BLaER1 treated with 17β-estradiol and CSF1 and Interleukin-3, amounts not matched to agents 10 nM and 100 nM (cell line): ENCODE data around the gene ATXN10.

Experiments
- H3K27ac ChIP-seq, 11 experiments: shearing (Covaris generic); formaldehyde crosslinking; 2 replicates each; pipeline ENCODE4 v1.8.1; 2022
- H3K27me3 ChIP-seq, 11 experiments: shearing (Covaris generic); formaldehyde crosslinking; 2 replicates each; pipeline ENCODE4 v1.8.1; 2022
- H3K36me3 ChIP-seq, 11 experiments: shearing (Covaris generic); formaldehyde crosslinking; 2 replicates each; pipeline ENCODE4 v1.8.1; 2022
- H3K4me1 ChIP-seq, 10 experiments: shearing (Covaris generic); formaldehyde crosslinking; 2 replicates each; pipeline ENCODE4 v1.8.1; 2022
- H3K4me2 ChIP-seq, 11 experiments: shearing (Covaris generic); formaldehyde crosslinking; 2 replicates each; pipeline ENCODE4 v1.8.1; 2022
- H3K4me3 ChIP-seq, 10 experiments: shearing (Covaris generic); formaldehyde crosslinking; 2 replicates each; pipeline ENCODE4 v1.8.1; 2022
- H3K9ac ChIP-seq, 11 experiments: shearing (Covaris generic); formaldehyde crosslinking; 2 replicates each; pipeline ENCODE4 v1.8.1; 2022
- H3K9me3 ChIP-seq, 11 experiments: shearing (Covaris generic); formaldehyde crosslinking; replicated peaks in 1 of 11; 2 replicates each; pipeline ENCODE4 v1.8.1; 2022
- H4K20me1 ChIP-seq, 11 experiments: shearing (Covaris generic); formaldehyde crosslinking; 2 replicates each; pipeline ENCODE4 v1.8.1; 2022
- Cebpa-rat ChIP-seq, 11 experiments: shearing (Covaris generic); IDR thresholded peaks; 2 replicates each; pipeline ENCODE4 v1.8.1; 2022

Gene ATXN10

GRCh38 chr22:45771711-45772110 is 100.1 kb downstream of the ATXN10 start:
- H3K4me1 ChIP-seq: peaks cover 17 to 33% (median 21%) of the 10 kb centered on the region in 10 experiments
- no peak overlapping the region for H3K9ac ChIP-seq
- H3K4me3 ChIP-seq: no peak overlapping the region
- H3K4me2 ChIP-seq: no peak overlapping the region
- H3K27me3 ChIP-seq: no peaks in the 10 kb centered on the region
- H3K27ac ChIP-seq: no peak overlapping the region
- no peak for TF ChIP-seq Cebpa-rat (IDR thresholded peaks at IDR 0.05)
- peaks cover 9 to 87% (median 29%) of the 10 kb centered on the region in 11 experiments; a peak in 16 of 22 replicates for H4K20me1 ChIP-seq
- H3K36me3 ChIP-seq: peaks cover 27 to 85% (median 52%) of the 10 kb centered on the region in 11 experiments
- peaks cover 7 to 15% (median 11%) of the 10 kb centered on the region in 11 experiments; a peak in 18 of 22 replicates for H3K9me3 ChIP-seq

- H3K9me3 ChIP-seq: peaks cover 7 to 15% (median 11%) of the 10 kb centered on the region in 11 experiments; a peak in 18 of 22 replicates
- H3K27me3 ChIP-seq: no peaks in the 10 kb centered on the region
- no peak overlapping the region for H3K27ac ChIP-seq
- TF ChIP-seq Cebpa-rat (IDR thresholded peaks at IDR 0.05): no peak
- no peak overlapping the region for H3K4me3 ChIP-seq
- H3K4me2 ChIP-seq: 0 out of 22 replicates have a peak overlapping the region, but pooled peaks of 1 of the 11 experiments have one; percentile 1
- H3K4me1 ChIP-seq: peaks cover 17 to 33% (median 21%) of the 10 kb centered on the region in 10 experiments
- H3K9ac ChIP-seq: no peak overlapping the region
- H3K36me3 ChIP-seq: peaks cover 33 to 89% (median 58%) of the 10 kb centered on the region in 11 experiments
- H4K20me1 ChIP-seq: peaks cover 11 to 97% (median 37%) of the 10 kb centered on the region in 11 experiments; a peak in 16 of 22 replicates
These were observed 101.1 kb downstream of the ATXN10 start for GRCh38 chr22:45772743-45773142.

- Histone ChIP-seq H3K36me3 (peaks cover 34 to 89% (median 61%) of the 10 kb centered on the region in 11 experiments), H3K4me3 (no peak overlapping the region), H3K9ac (no peak overlapping the region), H3K27ac (no peak overlapping the region), H4K20me1 (peaks cover 11 to 91% (median 38%) of the 10 kb centered on the region in 11 experiments; a peak in 16 of 22 replicates), H3K27me3 (no peaks in the 10 kb centered on the region), H3K4me2 (peak overlapping the region; percentile 35 to 78 (median 60); a peak in 16 of 22 replicates), H3K4me1 (peaks cover 17 to 33% (median 21%) of the 10 kb centered on the region in 10 experiments), H3K9me3 (peaks cover 7 to 15% (median 11%) of the 10 kb centered on the region in 11 experiments; a peak in 18 of 22 replicates)
- no peak for TF ChIP-seq Cebpa-rat (IDR thresholded peaks at IDR 0.05)
These were observed 102.5 kb downstream of the ATXN10 start for GRCh38 chr22:45774001-45774670.

DNA sequence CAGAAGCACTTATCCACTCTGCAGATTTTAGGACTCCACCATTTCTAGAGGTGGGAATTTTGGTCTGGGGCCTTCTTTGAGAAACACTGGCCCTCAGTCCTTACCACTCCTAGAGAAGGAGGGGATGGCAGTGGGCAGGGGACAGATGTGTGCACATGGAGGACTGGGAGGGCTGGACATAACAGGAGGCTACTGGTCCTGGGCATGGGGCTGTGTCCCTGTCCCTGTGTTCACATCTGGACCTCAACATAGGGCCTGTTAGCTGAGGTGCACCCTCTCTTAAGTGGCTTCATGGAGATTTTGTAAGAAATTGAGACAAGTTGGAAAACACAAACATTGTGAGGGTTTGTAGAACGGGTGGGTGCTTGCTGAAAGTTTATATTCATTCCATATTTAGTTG is 103.4 kb downstream of the ATXN10 start:
- peak overlapping the region; percentile 35 to 78 (median 60) for H3K4me2 ChIP-seq

DNA sequence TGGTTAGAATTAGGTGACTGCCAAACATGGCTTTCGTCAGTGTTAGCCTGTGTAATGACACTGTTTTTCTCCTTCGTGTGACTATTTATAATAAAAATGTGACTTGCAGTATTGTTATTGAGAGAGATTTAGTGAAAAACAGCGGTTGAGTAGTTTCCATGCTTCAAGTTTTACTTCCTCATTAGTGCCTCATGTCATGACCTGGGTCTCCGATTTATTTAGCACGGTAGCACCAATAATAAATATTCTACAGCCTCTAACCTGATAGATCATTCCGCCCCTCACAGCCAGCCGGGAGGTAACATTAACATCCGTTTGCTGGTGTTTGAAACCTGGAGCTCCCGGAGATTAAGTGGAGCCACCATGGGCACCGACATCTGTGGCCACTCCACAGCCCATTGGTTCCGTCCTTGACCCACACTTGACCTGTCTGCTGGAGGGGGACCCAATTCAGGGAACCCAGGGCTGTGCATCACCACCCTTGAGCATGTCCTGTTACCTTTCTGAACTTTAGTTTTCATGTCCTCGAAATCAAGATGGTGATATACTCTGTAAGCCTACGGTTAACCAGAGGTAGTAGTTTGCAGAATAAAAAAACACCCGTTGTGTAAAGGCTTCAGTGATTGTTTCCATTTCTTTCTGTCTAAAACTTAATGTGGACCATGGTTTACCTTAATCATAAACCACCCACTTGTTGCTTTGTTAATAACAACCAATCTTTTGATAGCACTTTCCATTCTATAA is 104.1 kb downstream of the ATXN10 start:
- Histone ChIP-seq H3K27me3 (no peaks in the 10 kb centered on the region), H3K4me1 (peaks cover 17 to 33% (median 21%) of the 10 kb centered on the region in 10 experiments), H3K9ac (no peak overlapping the region), H3K4me2 (peak overlapping the region in 10 of 11 experiments; percentile 35 to 78 (median 60); a peak in 17 of 22 replicates), H3K36me3 (peaks cover 33 to 89% (median 60%) of the 10 kb centered on the region in 11 experiments), H3K9me3 (peaks cover 2 to 7% (median 3%) of the 10 kb centered on the region in 11 experiments; a peak in 16 of 22 replicates), H3K4me3 (no peak overlapping the region), H3K27ac (peak overlapping the region in 4 of 11 experiments; percentile 13 to 64 (median 60); a peak in 6 of 22 replicates), H4K20me1 (peaks cover 10 to 89% (median 41%) of the 10 kb centered on the region in 11 experiments; a peak in 16 of 22 replicates)
- TF ChIP-seq Cebpa-rat (IDR thresholded peaks at IDR 0.05): no peak

More for the DNA sequence above, 103.4 kb downstream of the ATXN10 start:
- peak overlapping the region in 2 of 11 experiments; percentile 27 to 32; a peak in 2 of 22 replicates for H3K9ac ChIP-seq
- peaks cover 7 to 12% (median 9%) of the 10 kb centered on the region in 11 experiments; a peak in 18 of 22 replicates for H3K9me3 ChIP-seq
- peaks cover 11 to 89% (median 38%) of the 10 kb centered on the region in 11 experiments; a peak in 16 of 22 replicates for H4K20me1 ChIP-seq
- H3K4me3 ChIP-seq: no peak overlapping the region
- H3K27ac ChIP-seq: peak overlapping the region in 6 of 11 experiments; percentile 11 to 64 (median 44); a peak in 9 of 22 replicates
- no peak for TF ChIP-seq Cebpa-rat (IDR thresholded peaks at IDR 0.05)
- no peaks in the 10 kb centered on the region for H3K27me3 ChIP-seq
- H3K4me1 ChIP-seq: peaks cover 17 to 33% (median 21%) of the 10 kb centered on the region in 10 experiments
- peaks cover 34 to 89% (median 60%) of the 10 kb centered on the region in 11 experiments for H3K36me3 ChIP-seq

- Histone ChIP-seq H3K9ac (no peak overlapping the region), H3K36me3 (peaks cover 31 to 89% (median 60%) of the 10 kb centered on the region in 11 experiments), H3K27me3 (no peaks in the 10 kb centered on the region), H3K9me3 (peaks cover 0 to 3% (median 0%) of the 10 kb centered on the region in 11 experiments; a peak in 1 of 22 replicates), H3K27ac (no peak overlapping the region), H3K4me3 (no peak overlapping the region), H3K4me1 (peaks cover 17 to 33% (median 21%) of the 10 kb centered on the region in 10 experiments), H4K20me1 (peaks cover 10 to 91% (median 41%) of the 10 kb centered on the region in 11 experiments; a peak in 15 of 22 replicates), H3K4me2 (no peak overlapping the region; a peak in 1 of 22 replicates)
- no peak for TF ChIP-seq Cebpa-rat (IDR thresholded peaks at IDR 0.05)
These were observed 104.6 kb downstream of the ATXN10 start for GRCh38 chr22:45776313-45776585.

DNA sequence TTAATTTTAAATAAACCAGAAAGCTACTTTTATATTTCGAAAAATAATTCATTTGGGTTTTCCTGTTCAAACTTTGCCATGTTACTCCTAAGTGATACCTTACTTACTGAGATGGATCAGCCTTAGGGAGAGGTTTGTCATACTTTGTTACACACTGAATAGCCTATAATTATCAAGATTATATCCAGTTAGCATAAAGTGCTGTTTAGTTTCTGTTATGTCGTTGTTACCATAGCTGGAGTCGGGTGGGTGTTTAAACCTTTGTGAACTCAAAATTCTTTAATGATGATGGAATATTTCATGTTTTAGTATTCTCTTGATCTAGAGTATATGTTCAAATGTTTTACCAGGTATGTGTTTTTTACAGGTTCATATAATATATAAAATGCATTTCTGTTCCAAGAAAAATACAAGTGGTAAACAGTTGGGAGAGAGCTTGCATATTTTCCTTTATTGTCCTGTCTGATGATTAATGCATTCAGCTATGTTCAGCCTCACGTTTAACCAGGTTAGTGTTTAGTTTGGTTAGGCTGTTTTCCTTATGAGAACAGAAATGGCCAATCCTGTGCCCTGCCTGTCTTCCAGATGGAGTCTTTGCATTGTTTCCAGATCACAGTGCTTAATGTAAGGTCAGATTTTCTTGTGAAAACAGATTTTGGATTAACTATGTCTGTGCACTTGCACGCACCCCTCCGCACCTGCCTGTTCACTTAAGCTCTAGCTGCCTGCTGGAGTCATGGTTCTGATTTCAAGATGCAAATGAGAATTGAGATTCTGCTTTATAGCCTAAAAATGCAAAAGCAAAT is 105.6 kb downstream of the ATXN10 start:
- Histone ChIP-seq H3K27ac (no peak overlapping the region), H3K9me3 (0 out of 22 replicates have a peak, but pooled peaks cover 0 to 4% (median 0%) of the 10 kb centered on the region in 11 experiments), H3K9ac (no peak overlapping the region), H3K36me3 (peaks cover 31 to 90% (median 57%) of the 10 kb centered on the region in 11 experiments), H3K4me1 (peaks cover 17 to 30% (median 21%) of the 10 kb centered on the region in 10 experiments), H3K4me3 (no peak overlapping the region), H3K27me3 (no peaks in the 10 kb centered on the region), H4K20me1 (peaks cover 10 to 82% (median 41%) of the 10 kb centered on the region in 11 experiments; a peak in 15 of 22 replicates), H3K4me2 (no peak overlapping the region)
- no peak for TF ChIP-seq Cebpa-rat (IDR thresholded peaks at IDR 0.05)

- Histone ChIP-seq H3K4me3 (no peak overlapping the region), H4K20me1 (peaks cover 10 to 81% (median 43%) of the 10 kb centered on the region in 11 experiments; a peak in 15 of 22 replicates), H3K4me1 (peaks cover 17 to 24% (median 21%) of the 10 kb centered on the region in 10 experiments), H3K27ac (no peak overlapping the region), H3K9ac (no peak overlapping the region), H3K4me2 (no peak overlapping the region), H3K36me3 (peaks cover 31 to 88% (median 56%) of the 10 kb centered on the region in 11 experiments), H3K27me3 (no peaks in the 10 kb centered on the region), H3K9me3 (0 out of 22 replicates have a peak, but pooled peaks cover 0 to 4% (median 0%) of the 10 kb centered on the region in 11 experiments)
- TF ChIP-seq Cebpa-rat (IDR thresholded peaks at IDR 0.05): no peak
These were observed 106.3 kb downstream of the ATXN10 start for GRCh38 chr22:45777852-45778375.
